Muscle of leg (tissue), 11 donors: ENCODE data around the gene TMEM63C. TPM values are rescaled to one million over a fixed set of nuclear protein-coding genes. Genes with fewer than 3 reads are reported as not detected.

ENCODE experiments used
- DNase-seq: peaks from one replicate; pipeline ENCODE4 v3.0.0; 2013
- H3K27ac ChIP-seq: one replicate; pipeline ENCODE4 v1.5.1; 2013; ENCODE audit warnings: mild to moderate bottlenecking, low read length, control low read depth
- H3K27me3 ChIP-seq: one replicate; pipeline ENCODE4 v1.6.1; 2013; ENCODE audit warnings: low read length; ENCODE audit not compliant: control insufficient read depth, insufficient read depth
- H3K36me3 ChIP-seq: one replicate; pipeline ENCODE4 v1.6.1; 2013; ENCODE audit warnings: low read length; ENCODE audit not compliant: control insufficient read depth, insufficient read depth
- H3K4me1 ChIP-seq: one replicate; pipeline ENCODE4 v1.6.1; 2013; ENCODE audit warnings: low read length; ENCODE audit not compliant: control insufficient read depth, insufficient read depth
- H3K4me3 ChIP-seq: one replicate; pipeline ENCODE4 v1.5.1; 2013; ENCODE audit warnings: low read length, control low read depth
- H3K9me3 ChIP-seq: replicated peaks from 2 replicates; pipeline ENCODE4 v1.6.1; 2013; ENCODE audit warnings: low read depth, low read length; ENCODE audit not compliant: control insufficient read depth
- WGBS: methylation state at CpG from one replicate; pipeline ENCODE4 v1.1.5; 2013; ENCODE audit warnings: missing lambda C conversion rate; ENCODE audit not compliant: insufficient coverage; 5-methylcytosine and 5-hydroxymethylcytosine counted together
- polyA plus RNA-seq, 8 donors: library from polyadenylated mRNA; unstranded; fragments of 120-200 nt; gene quantifications; one replicate each; pipeline versions ENCODE4 v1.2.1 to v1.2.3, GENCODE V29; 2013; ENCODE audit warnings: inconsistent platforms in 1 of 8, low replicate concordance in 1 of 8; ENCODE audit not compliant: insufficient read length in 8 of 8, insufficient read depth in 1 of 8
- total RNA-seq: library from RNA; stranded (reverse); fragments of 120-200 nt; gene quantifications from one replicate; pipeline ENCODE4 v1.2.4, GENCODE V29; 2013

Gene TMEM63C
- total and polyA plus RNA-seq, 9 donors: 0.71 to 5.2 (median 2.3) TPM

GRCh38 chr14:77265561-77266335, 84.2 kb downstream of the TMEM63C start:
- Histone ChIP-seq H3K36me3 (no peaks in the 10 kb centered on the region), H3K4me1 (no peaks in the 10 kb centered on the region), H3K27me3 (peaks cover 36% of the 10 kb centered on the region), H3K27ac (no peak overlapping the region), H3K4me3 (no peak overlapping the region), H3K9me3 (peaks cover 4% of the 10 kb centered on the region)
- DNase-seq: no peak
- WGBS: 38% methylated on average over 2 of the region's 16 CpGs

GRCh38 chr14:77266336-77266735, 84.7 kb downstream of the TMEM63C start:
- H3K9me3 ChIP-seq: peaks cover 4% of the 10 kb centered on the region
- WGBS: 95% methylated on average over 7 of the region's 8 CpGs
- no peaks in the 10 kb centered on the region for H3K4me1 ChIP-seq
- H3K27ac ChIP-seq: no peak overlapping the region
- no peak overlapping the region for H3K4me3 ChIP-seq
- no peaks in the 10 kb centered on the region for H3K36me3 ChIP-seq
- no peak for DNase-seq
- H3K27me3 ChIP-seq: peaks cover 41% of the 10 kb centered on the region

- no peak overlapping the region for H3K27ac ChIP-seq
- no peaks in the 10 kb centered on the region for H3K4me1 ChIP-seq
- no peak overlapping the region for H3K4me3 ChIP-seq
- H3K9me3 ChIP-seq: peaks cover 4% of the 10 kb centered on the region
- WGBS: 79% methylated on average over 4 of the region's 5 CpGs
- peaks cover 53% of the 10 kb centered on the region for H3K27me3 ChIP-seq
- H3K36me3 ChIP-seq: no peaks in the 10 kb centered on the region
- DNase-seq: no peak
Measured at GRCh38 chr14:77267937-77268699, 86.5 kb downstream of the TMEM63C start.

- Histone ChIP-seq H3K9me3 (peaks cover 7% of the 10 kb centered on the region), H3K27me3 (peaks cover 53% of the 10 kb centered on the region), H3K36me3 (no peaks in the 10 kb centered on the region), H3K27ac (no peak overlapping the region), H3K4me1 (no peaks in the 10 kb centered on the region), H3K4me3 (no peak overlapping the region)
- WGBS: 29% methylated on average over 2 of the region's 8 CpGs
- DNase-seq: no peak
Measured at GRCh38 chr14:77268989-77269600, 87.5 kb downstream of the TMEM63C start.

- WGBS: under 1% methylated on average over 84 of the region's 84 CpGs
- H3K4me1 ChIP-seq: no peaks in the 10 kb centered on the region
- peaks cover 53% of the 10 kb centered on the region for H3K27me3 ChIP-seq
- peaks cover 3% of the 10 kb centered on the region for H3K36me3 ChIP-seq
- peaks cover 7% of the 10 kb centered on the region for H3K9me3 ChIP-seq
- DNase-seq: no peak
- no peak overlapping the region for H3K4me3 ChIP-seq
- no peak overlapping the region for H3K27ac ChIP-seq
Measured at GRCh38 chr14:77270361-77271112, 88.9 kb downstream of the TMEM63C start.

GRCh38 chr14:77271113-77271710, 89.6 kb downstream of the TMEM63C start, which contains the start of gene NGB:
NGB (minus strand) TSS chr14:77271206; CDS start chr14:77270937, 269 bp downstream.
- 8% methylated on average over 37 of the region's 38 CpGs for WGBS
- no peak for DNase-seq
- H3K27ac ChIP-seq: no peak within 1 kb of the TSS
- peaks cover 53% of the 10 kb centered on the region for H3K27me3 ChIP-seq
- H3K4me1 ChIP-seq: no peaks in the 10 kb centered on the region
- peaks cover 7% of the 10 kb centered on the region for H3K9me3 ChIP-seq
- peaks cover 4% of the 10 kb centered on the region for H3K36me3 ChIP-seq
- H3K4me3 ChIP-seq: no peak within 1 kb of the TSS

- 100% methylated on average over 1 of the region's 4 CpGs for WGBS
- Histone ChIP-seq H3K36me3 (peaks cover 9% of the 10 kb centered on the region), H3K9me3 (peaks cover 7% of the 10 kb centered on the region), H3K4me3 (no peak overlapping the region), H3K27ac (no peak overlapping the region), H3K27me3 (peaks cover 50% of the 10 kb centered on the region), H3K4me1 (no peaks in the 10 kb centered on the region)
- DNase-seq: no peak
Measured at GRCh38 chr14:77272261-77272660, 90.7 kb downstream of the TMEM63C start.

- Histone ChIP-seq H3K27ac (no peak overlapping the region), H3K4me3 (no peak overlapping the region), H3K36me3 (peaks cover 21% of the 10 kb centered on the region), H3K27me3 (peaks cover 36% of the 10 kb centered on the region), H3K9me3 (peaks cover 3% of the 10 kb centered on the region), H3K4me1 (no peaks in the 10 kb centered on the region)
- no peak for DNase-seq
- WGBS: 52% methylated on average over 3 of the region's 4 CpGs
Measured at GRCh38 chr14:77273796-77274195, 92.2 kb downstream of the TMEM63C start.

GRCh38 chr14:77275041-77275580, 93.5 kb downstream of the TMEM63C start:
- Histone ChIP-seq H3K36me3 (peaks cover 33% of the 10 kb centered on the region), H3K9me3 (peaks cover 3% of the 10 kb centered on the region), H3K4me3 (no peak overlapping the region), H3K4me1 (no peaks in the 10 kb centered on the region), H3K27ac (no peak overlapping the region), H3K27me3 (peaks cover 23% of the 10 kb centered on the region)
- DNase-seq: no peak
- WGBS: 41% methylated on average over 3 of the region's 5 CpGs
